K562 (cell line): ENCODE measurements around the gene PLA2R1.

Experiments
- CHCHD3 ChIP-seq: fragments of 250-450 bp; sonication (Bioruptor Pico); IDR thresholded peaks from 2 replicates; pipeline ENCODE4 v2.1.2; 2022; ENCODE audit warnings: mild to moderate bottlenecking
- GABPB1 ChIP-seq: sonication (generic); formaldehyde crosslinking; IDR thresholded peaks from 2 replicates; pipeline ENCODE4 v1.8.0; 2022; ENCODE audit warnings: mild to moderate bottlenecking, missing genetic modification reagents
- NELFE ChIP-seq: IDR thresholded peaks from 2 replicates; pipeline ENCODE4 v1.6.1; 2011; ENCODE audit warnings: mild to moderate bottlenecking; ENCODE audit not compliant: insufficient read depth, insufficient read length
- SAFB2 ChIP-seq: fragments of 200-400 bp; formaldehyde crosslinking; IDR thresholded peaks from 2 replicates; pipeline ENCODE4 v1.6.1; 2018; ENCODE audit warnings: borderline replicate concordance, low read length, low read depth, moderate library complexity; ENCODE audit not compliant: severe bottlenecking
- TF ChIP-seq, protein P1 (sequence below), 3 experiments: IDR thresholded peaks in 2 of 3; conservative IDR thresholded peaks in 1 of 3; 2 replicates each; pipeline ENCODE4 v1.5.1; 2011 to 2012; ENCODE audit warnings: low read length in 3 of 3, mild to moderate bottlenecking in 3 of 3, control low read depth in 2 of 3, improper control_type of control experiment in 1 of 3, inconsistent platforms in 1 of 3, low read depth in 1 of 3, mixed read lengths in 1 of 3, moderate library complexity in 1 of 3; ENCODE audit not compliant: insufficient read depth in 2 of 3
- TF ChIP-seq, protein P2 (sequence below): sonication (generic); formaldehyde crosslinking; IDR thresholded peaks from 2 replicates; pipeline ENCODE4 v1.5.0; 2020; ENCODE audit warnings: missing genetic modification reagents

DNA sequence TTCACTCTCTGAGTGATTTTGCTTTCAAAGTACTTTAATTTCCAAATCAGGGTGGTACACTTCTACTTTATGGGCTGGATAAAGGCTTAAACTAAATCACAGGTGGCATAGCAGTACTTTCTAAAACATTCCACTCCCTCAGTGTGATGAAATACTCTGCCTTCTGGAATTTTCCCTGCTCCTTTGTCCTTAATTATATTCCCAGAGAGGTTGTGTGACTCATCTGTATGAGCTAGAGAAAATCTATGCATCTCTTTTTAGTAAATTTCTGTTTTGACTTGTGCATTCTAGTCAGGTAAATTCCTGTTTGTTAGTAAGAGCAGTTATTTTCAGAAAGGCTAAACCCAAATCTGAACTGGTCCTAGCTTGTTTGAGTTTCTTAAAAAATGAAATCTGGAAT, 29.0 kb upstream of the PLA2R1 start:
- TF ChIP-seq, protein P1, sequence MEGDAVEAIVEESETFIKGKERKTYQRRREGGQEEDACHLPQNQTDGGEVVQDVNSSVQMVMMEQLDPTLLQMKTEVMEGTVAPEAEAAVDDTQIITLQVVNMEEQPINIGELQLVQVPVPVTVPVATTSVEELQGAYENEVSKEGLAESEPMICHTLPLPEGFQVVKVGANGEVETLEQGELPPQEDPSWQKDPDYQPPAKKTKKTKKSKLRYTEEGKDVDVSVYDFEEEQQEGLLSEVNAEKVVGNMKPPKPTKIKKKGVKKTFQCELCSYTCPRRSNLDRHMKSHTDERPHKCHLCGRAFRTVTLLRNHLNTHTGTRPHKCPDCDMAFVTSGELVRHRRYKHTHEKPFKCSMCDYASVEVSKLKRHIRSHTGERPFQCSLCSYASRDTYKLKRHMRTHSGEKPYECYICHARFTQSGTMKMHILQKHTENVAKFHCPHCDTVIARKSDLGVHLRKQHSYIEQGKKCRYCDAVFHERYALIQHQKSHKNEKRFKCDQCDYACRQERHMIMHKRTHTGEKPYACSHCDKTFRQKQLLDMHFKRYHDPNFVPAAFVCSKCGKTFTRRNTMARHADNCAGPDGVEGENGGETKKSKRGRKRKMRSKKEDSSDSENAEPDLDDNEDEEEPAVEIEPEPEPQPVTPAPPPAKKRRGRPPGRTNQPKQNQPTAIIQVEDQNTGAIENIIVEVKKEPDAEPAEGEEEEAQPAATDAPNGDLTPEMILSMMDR (IDR thresholded peaks at IDR 0.05 in 2 of 3, conservative IDR thresholded peaks at IDR 0.05 in 1 of 3; ENCODE audit: insufficient read depth in 2 of 3, low read depth in 1 of 3, low read length in 3 of 3), result no peak
- no peak for TF ChIP-seq SAFB2
- no peak for TF ChIP-seq CHCHD3 (CRISPR knock-in tag)
- TF ChIP-seq GABPB1, result no peak
- no peak for TF ChIP-seq NELFE
- TF ChIP-seq, protein P2, sequence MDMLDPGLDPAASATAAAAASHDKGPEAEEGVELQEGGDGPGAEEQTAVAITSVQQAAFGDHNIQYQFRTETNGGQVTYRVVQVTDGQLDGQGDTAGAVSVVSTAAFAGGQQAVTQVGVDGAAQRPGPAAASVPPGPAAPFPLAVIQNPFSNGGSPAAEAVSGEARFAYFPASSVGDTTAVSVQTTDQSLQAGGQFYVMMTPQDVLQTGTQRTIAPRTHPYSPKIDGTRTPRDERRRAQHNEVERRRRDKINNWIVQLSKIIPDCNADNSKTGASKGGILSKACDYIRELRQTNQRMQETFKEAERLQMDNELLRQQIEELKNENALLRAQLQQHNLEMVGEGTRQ, result no peak
